Vagina (tissue), 2 donors: ENCODE data around the gene GPRC5B. TPM values are rescaled to one million over a fixed set of nuclear protein-coding genes. Genes with fewer than 3 reads are reported as not detected.

Experiments
- DNase-seq, 2 donors: peaks; one replicate each; pipeline ENCODE4 v3.0.0-alpha.2; 2017; ENCODE audit errors: extremely low spot score in 2 of 2
- H3K27ac ChIP-seq: fragments of 200-600 bp; sonication (generic); one replicate; pipeline ENCODE4 v1.5.1; 2019
- H3K27me3 ChIP-seq: fragments of 200-600 bp; sonication (generic); one replicate; pipeline ENCODE4 v1.5.1; 2019
- H3K36me3 ChIP-seq, 2 donors: fragments of 200-600 bp; sonication (generic); one replicate each; pipeline ENCODE4 v1.5.1; 2017 to 2019
- H3K4me1 ChIP-seq: fragments of 200-600 bp; sonication (generic); one replicate; pipeline ENCODE4 v1.5.1; 2019
- H3K4me3 ChIP-seq, 2 donors: fragments of 200-600 bp; sonication (generic); 1 replicate in 1 of 2; 2 replicates in 1 of 2; pipeline ENCODE4 v1.5.1; 2016 to 2019
- H3K9me3 ChIP-seq: fragments of 200-600 bp; sonication (generic); one replicate; pipeline ENCODE4 v1.5.1; 2019
- CTCF ChIP-seq, 3 experiments: fragments of 450-650 bp in 2 of 3; fragments of 200-600 bp in 1 of 3; sonication (generic) in 1 of 3; IDR thresholded peaks; one replicate each; pipeline ENCODE4 v1.5.1; 2017 to 2019; ENCODE audit warnings: antibody characterized with exemption in 3 of 3, mild to moderate bottlenecking in 2 of 3, moderate library complexity in 2 of 3
- POLR2A ChIP-seq, 2 donors: fragments of 450-650 bp; IDR thresholded peaks; one replicate each; pipeline ENCODE4 v1.6.1; 2017; ENCODE audit warnings: antibody characterized with exemption in 2 of 2, mild to moderate bottlenecking in 2 of 2, moderate library complexity in 2 of 2
- POLR2AphosphoS5 ChIP-seq, 2 donors: sonication (generic); formaldehyde crosslinking; IDR thresholded peaks; one replicate each; pipeline ENCODE4 v1.9.0; 2017; ENCODE audit warnings: antibody characterized with exemption in 2 of 2, mild to moderate bottlenecking in 2 of 2, low read depth in 1 of 2; ENCODE audit not compliant: insufficient read depth in 1 of 2
- intact Hi-C: fragments of 100-400 bp; cut with DNase I; formaldehyde crosslinking; loops from one replicate; pipeline ENCODE4 v1.15.1; 2023
- total RNA-seq: library from RNA; depleted of rRNA; stranded (reverse); fragments of >200 nt; gene quantifications from one replicate; pipeline ENCODE4 v1.2.3, GENCODE V29; 2016

GPRC5B gene
- total RNA-seq, 1 donor from 2014 or later = 44.7 TPM

GRCh38 chr16:19868421-19868820 is 16.2 kb downstream of the GPRC5B start:
- TF ChIP-seq POLR2AphosphoS5 (IDR thresholded peaks at IDR 0.05; ENCODE audit: insufficient read depth in 1 of 2, low read depth in 1 of 2) (no peak), POLR2A (IDR thresholded peaks at IDR 0.05) (no peak), CTCF (IDR thresholded peaks at IDR 0.05) (no peak)

GRCh38 chr16:19864566-19864965 is 20.1 kb downstream of the GPRC5B start:
- Histone ChIP-seq H3K36me3 (peaks cover 0 to 4% of the 10 kb centered on the region in 2 donors), H3K27me3 (no peaks in the 10 kb centered on the region), H3K27ac (no peak overlapping the region), H3K9me3 (no peaks in the 10 kb centered on the region), H3K4me1 (no peaks in the 10 kb centered on the region), H3K4me3 (no peak overlapping the region)
- intact Hi-C loops = no loop called here
- no peak for DNase-seq
- TF ChIP-seq POLR2AphosphoS5 (IDR thresholded peaks at IDR 0.05; ENCODE audit: insufficient read depth in 1 of 2, low read depth in 1 of 2) = no peak
- no peak for TF ChIP-seq POLR2A (IDR thresholded peaks at IDR 0.05)
- TF ChIP-seq CTCF (IDR thresholded peaks at IDR 0.05) = no peak

More at GRCh38 chr16:19868421-19868820, 16.2 kb downstream of the GPRC5B start:
- Histone ChIP-seq H3K36me3 (no peaks in the 10 kb centered on the region), H3K4me3 (no peak overlapping the region), H3K27me3 (no peaks in the 10 kb centered on the region), H3K27ac (no peak overlapping the region), H3K4me1 (no peaks in the 10 kb centered on the region), H3K9me3 (no peaks in the 10 kb centered on the region)
- no peak for DNase-seq
- intact Hi-C loops = no loop called here

GRCh38 chr16:19863990-19864389 is 20.7 kb downstream of the GPRC5B start:
- Histone ChIP-seq H3K9me3 (no peaks in the 10 kb centered on the region), H3K36me3 (peaks cover 0 to 7% of the 10 kb centered on the region in 2 donors), H3K4me1 (no peaks in the 10 kb centered on the region), H3K27me3 (no peaks in the 10 kb centered on the region), H3K4me3 (no peak overlapping the region), H3K27ac (no peak overlapping the region)
- no peak for DNase-seq
- TF ChIP-seq CTCF (IDR thresholded peaks at IDR 0.05) (no peak), POLR2A (IDR thresholded peaks at IDR 0.05) (no peak), POLR2AphosphoS5 (IDR thresholded peaks at IDR 0.05; ENCODE audit: insufficient read depth in 1 of 2, low read depth in 1 of 2) (no peak)
- intact Hi-C loops = no loop called here

GRCh38 chr16:19861811-19862327 is 22.8 kb downstream of the GPRC5B start:
- intact Hi-C loops = no loop called here
- no peaks in the 10 kb centered on the region for H3K27me3 ChIP-seq
- no peaks in the 10 kb centered on the region for H3K4me1 ChIP-seq
- no peak for DNase-seq
- no peaks in the 10 kb centered on the region for H3K9me3 ChIP-seq
- TF ChIP-seq POLR2AphosphoS5 (IDR thresholded peaks at IDR 0.05; ENCODE audit: insufficient read depth in 1 of 2, low read depth in 1 of 2) (no peak), CTCF (IDR thresholded peaks at IDR 0.05) (no peak), POLR2A (IDR thresholded peaks at IDR 0.05) (no peak)
- H3K27ac ChIP-seq = no peak overlapping the region
- H3K36me3 ChIP-seq = peaks cover 0 to 7% of the 10 kb centered on the region in 2 donors
- no peak overlapping the region for H3K4me3 ChIP-seq

GRCh38 chr16:19861133-19861532 is 23.5 kb downstream of the GPRC5B start:
- Histone ChIP-seq H3K4me3 (no peak overlapping the region), H3K36me3 (peaks cover 0 to 7% of the 10 kb centered on the region in 2 donors), H3K4me1 (no peaks in the 10 kb centered on the region), H3K27ac (no peak overlapping the region), H3K9me3 (no peaks in the 10 kb centered on the region), H3K27me3 (no peaks in the 10 kb centered on the region)
- intact Hi-C loops = no loop called here
- TF ChIP-seq POLR2A (IDR thresholded peaks at IDR 0.05) (no peak), CTCF (IDR thresholded peaks at IDR 0.05) (no peak), POLR2AphosphoS5 (IDR thresholded peaks at IDR 0.05; ENCODE audit: insufficient read depth in 1 of 2, low read depth in 1 of 2) (no peak)
- DNase-seq = no peak
